ENCODE results near the gene AGT. TPM values are rescaled to one million over a fixed set of nuclear protein-coding genes. Genes with fewer than 3 reads are reported as not detected.

Gene AGT
- total RNA-seq, 1 donor from 2014 or later: 0.86 TPM

GRCh38 chr1:230708631-230709580, 5.0 kb downstream of the AGT start:
- peaks cover 6% of the 10 kb centered on the region for H3K4me1 ChIP-seq
- no peak overlapping the region for H3K4me3 ChIP-seq
- ATAC-seq: no peak
- H3K27ac ChIP-seq: no peak overlapping the region
- no peak for DNase-seq
- no peak for TF ChIP-seq CTCF (IDR thresholded peaks at IDR 0.05)
- intact Hi-C loops (cut with DNase I): no loop called here
- no peaks in the 10 kb centered on the region for H3K9me3 ChIP-seq
- no peaks in the 10 kb centered on the region for H3K27me3 ChIP-seq (ENCODE audit: low read depth)
- no peaks in the 10 kb centered on the region for H3K36me3 ChIP-seq

DNA sequence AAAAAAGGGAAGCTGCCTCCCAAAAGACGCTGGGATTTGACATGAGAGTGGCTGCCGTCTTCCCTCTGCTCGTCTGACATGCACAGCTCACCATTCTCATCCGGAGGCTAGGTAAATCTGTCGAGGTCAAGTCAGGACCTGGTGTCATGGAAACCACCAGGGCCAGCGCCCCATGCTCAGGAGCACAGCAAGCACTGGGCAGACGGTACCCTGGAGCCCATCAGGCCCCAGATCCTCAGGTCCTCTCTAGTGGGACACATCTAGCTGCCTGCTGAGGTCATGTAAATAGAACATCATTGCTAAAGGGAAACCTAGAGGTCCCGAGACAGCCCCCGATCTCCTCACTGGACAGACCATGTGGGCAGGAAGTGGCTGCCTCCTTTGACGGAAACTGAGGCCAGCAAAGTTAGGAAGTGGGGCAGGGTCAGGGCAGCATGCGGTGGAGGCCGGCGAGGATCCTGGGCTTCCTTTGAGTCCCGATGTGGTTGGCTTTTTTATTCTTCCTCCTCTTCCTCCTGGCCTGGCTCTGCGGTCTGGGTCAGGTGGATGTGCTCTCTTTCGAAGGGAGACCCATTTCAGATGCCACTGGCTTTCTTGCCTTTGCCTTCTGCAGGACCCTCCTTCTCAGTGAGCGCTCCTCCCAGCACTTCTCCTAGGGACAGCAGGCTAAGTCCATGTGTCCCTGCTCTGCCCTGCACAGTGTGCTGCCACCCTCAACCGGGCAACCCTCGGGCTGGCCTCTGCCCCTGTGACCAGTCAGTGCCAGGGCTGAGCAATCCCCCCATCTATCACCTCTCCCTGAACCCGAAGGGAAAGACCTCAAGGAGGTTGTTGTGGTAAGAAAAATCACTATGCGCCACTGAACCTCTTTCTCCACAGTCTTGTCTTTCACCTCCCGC, 5.9 kb downstream of the AGT start:
- H3K4me3 ChIP-seq: no peak overlapping the region
- no peak for DNase-seq
- H3K36me3 ChIP-seq: no peaks in the 10 kb centered on the region
- intact Hi-C loops (cut with DNase I): no loop called here
- H3K27ac ChIP-seq: no peak overlapping the region
- no peaks in the 10 kb centered on the region for H3K27me3 ChIP-seq (ENCODE audit: low read depth)
- TF ChIP-seq CTCF (IDR thresholded peaks at IDR 0.05): no peak
- H3K4me1 ChIP-seq: no peaks in the 10 kb centered on the region
- no peak for ATAC-seq
- no peaks in the 10 kb centered on the region for H3K9me3 ChIP-seq

DNA sequence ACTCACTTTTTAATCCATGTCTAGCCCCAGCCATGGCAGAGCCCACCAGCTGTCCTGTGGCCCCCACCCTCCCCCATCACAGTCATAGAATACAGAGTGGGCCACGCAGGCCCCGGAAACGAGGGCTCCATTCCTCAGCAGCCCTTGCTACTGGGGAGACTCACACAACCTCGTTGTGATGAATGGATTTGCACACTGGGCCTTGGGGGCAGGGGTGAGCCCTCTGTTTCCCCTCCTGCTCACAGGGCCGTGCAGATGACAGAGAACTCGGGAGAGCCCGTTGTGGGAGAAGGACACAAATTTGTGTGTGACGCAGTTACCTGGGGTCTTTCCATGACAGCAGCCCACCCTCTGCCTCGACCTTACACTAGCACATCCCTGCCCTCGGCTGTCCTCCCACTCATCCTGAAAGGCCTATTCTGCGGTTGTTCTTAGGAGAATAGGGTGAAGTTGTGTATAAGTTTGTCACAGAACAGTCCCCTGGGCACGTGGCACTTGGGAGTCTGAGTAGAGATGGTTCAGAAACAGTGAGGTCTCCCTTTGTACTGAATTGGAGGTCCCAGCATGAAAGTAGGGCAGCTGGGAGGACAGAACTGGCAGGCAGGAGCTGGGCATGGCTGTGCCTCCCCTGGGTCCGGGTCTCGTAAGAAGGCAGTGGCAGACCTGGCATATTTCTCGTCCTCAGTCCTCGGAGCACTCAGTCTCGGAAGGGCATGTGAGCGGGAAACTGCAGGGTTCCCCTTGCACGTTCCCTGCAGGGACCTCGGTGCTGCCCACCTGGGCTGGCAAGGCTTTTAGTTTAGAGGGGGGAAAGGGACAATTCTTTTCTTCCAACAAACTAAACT, 6.8 kb downstream of the AGT start:
- H3K36me3 ChIP-seq: no peaks in the 10 kb centered on the region
- H3K27me3 ChIP-seq (ENCODE audit: low read depth): no peaks in the 10 kb centered on the region
- no peak for ATAC-seq
- no peak for TF ChIP-seq CTCF (IDR thresholded peaks at IDR 0.05)
- no peaks in the 10 kb centered on the region for H3K9me3 ChIP-seq
- no peak overlapping the region for H3K27ac ChIP-seq
- DNase-seq: no peak
- H3K4me3 ChIP-seq: no peak overlapping the region
- intact Hi-C loops (cut with DNase I): no loop called here
- H3K4me1 ChIP-seq: no peaks in the 10 kb centered on the region

DNA sequence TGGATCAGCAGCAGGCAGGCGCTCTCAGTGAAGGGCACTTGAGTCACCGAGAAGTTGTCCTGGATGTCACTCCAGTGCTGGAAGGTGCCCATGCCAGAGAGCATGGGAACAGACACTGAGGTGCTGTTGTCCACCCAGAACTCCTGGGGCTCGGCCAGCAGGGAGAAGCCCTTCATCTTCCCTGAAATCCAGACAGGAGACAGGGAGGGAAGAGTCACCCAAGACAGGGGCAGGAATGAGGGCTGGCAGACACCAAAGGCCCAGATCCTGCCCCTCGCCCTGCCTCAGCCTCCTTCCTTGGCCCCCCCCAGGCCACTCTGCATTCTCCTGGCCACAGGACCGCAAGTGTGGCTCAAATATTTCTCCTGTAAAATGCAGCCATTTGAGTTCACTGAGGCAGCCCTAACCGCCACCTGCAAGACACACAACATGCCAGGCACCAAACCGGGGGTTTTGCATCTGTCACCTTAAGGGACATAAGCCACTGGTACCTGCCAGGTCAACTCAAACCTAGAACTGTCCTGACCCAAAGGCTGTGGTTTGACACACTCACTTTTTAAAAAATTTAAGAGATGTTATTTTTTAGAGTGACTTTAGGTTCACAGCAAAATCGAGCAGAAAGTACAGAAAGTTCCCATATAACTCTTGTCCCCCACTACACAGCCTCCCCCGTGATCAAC, 7.8 kb downstream of the AGT start:
- Histone ChIP-seq H3K36me3 (no peaks in the 10 kb centered on the region), H3K27me3 (ENCODE audit: low read depth) (no peaks in the 10 kb centered on the region), H3K4me1 (no peaks in the 10 kb centered on the region), H3K4me3 (no peak overlapping the region), H3K9me3 (no peaks in the 10 kb centered on the region), H3K27ac (no peak overlapping the region)
- no peak for DNase-seq
- no peak for TF ChIP-seq CTCF (IDR thresholded peaks at IDR 0.05)
- ATAC-seq: no peak
- intact Hi-C loops (cut with DNase I): no loop called here

Measured in lower lobe of right lung (tissue), 2 donors.